ENCODE data around the gene HEPACAM.

- TF ChIP-seq CTCF (IDR thresholded peaks at IDR 0.05) = no peak
- TF ChIP-seq POLR2A (IDR thresholded peaks at IDR 0.05) = no peak
These were observed 48.0 kb upstream of the HEPACAM start for GRCh38 chr11:124983674-124984511.
